Endothelial cell (in vitro differentiated cells): ENCODE data around the gene ENPP5. TPM values are rescaled to one million over a fixed set of nuclear protein-coding genes. Genes with fewer than 3 reads are reported as not detected.
A peak's percentile ranks its signal among the peaks of the same experiment; 100 is the strongest.

Experiments used
- DNase-seq: peaks from one replicate; pipeline ENCODE4 v3.0.0; 2021; ENCODE audit warnings: low spot score
- H3K27ac Mint-ChIP-seq: one replicate; pipeline ENCODE4 v1.8.0; 2021; ENCODE audit warnings: mixed read lengths, inconsistent platforms; ENCODE audit not compliant: unreplicated experiment
- H3K27me3 Mint-ChIP-seq: one replicate; pipeline ENCODE4 v1.8.0; 2021; ENCODE audit warnings: mild to moderate bottlenecking, moderate library complexity, mixed read lengths, inconsistent platforms; ENCODE audit not compliant: unreplicated experiment
- H3K36me3 Mint-ChIP-seq: one replicate; pipeline ENCODE4 v1.8.0; 2021; ENCODE audit warnings: mild to moderate bottlenecking, low read depth, mixed read lengths, inconsistent platforms; ENCODE audit not compliant: unreplicated experiment
- H3K4me1 Mint-ChIP-seq: one replicate; pipeline ENCODE4 v1.8.0; 2021; ENCODE audit warnings: mild to moderate bottlenecking, mixed read lengths, inconsistent platforms; ENCODE audit not compliant: unreplicated experiment
- H3K4me3 Mint-ChIP-seq: one replicate; pipeline ENCODE4 v1.8.0; 2021; ENCODE audit warnings: mild to moderate bottlenecking, mixed read lengths, inconsistent platforms; ENCODE audit not compliant: unreplicated experiment
- H3K9me3 Mint-ChIP-seq: one replicate; pipeline ENCODE4 v1.8.0; 2021; ENCODE audit warnings: mixed read lengths, inconsistent platforms; ENCODE audit not compliant: unreplicated experiment
- CTCF ChIP-seq: fragments of 200-600 bp; sonication (generic); IDR thresholded peaks from one replicate; pipeline ENCODE4 v1.5.0; 2021; ENCODE audit warnings: antibody characterized with exemption; ENCODE audit not compliant: unreplicated experiment
- long read RNA-seq: library from polyadenylated mRNA; unstranded; transcript quantifications from one replicate; pipeline ENCODE4 v2.0.0, GENCODE V29; 2020; ENCODE audit not compliant: unreplicated experiment
- total RNA-seq: library from RNA; stranded (reverse); fragmentation: NEBNext Ultra II Directional; extraction: Animal tissue kit (Norgen Biotek cat#: 25700); gene quantifications from one replicate; pipeline ENCODE4 v1.2.1, GENCODE V29; 2021; ENCODE audit not compliant: unreplicated experiment

The ENPP5 gene
- total RNA-seq, result 4.8 TPM
- long read RNA-seq, partial matches to known transcripts, result 1 of 5 reads
- long read RNA-seq, other reads (novel, unspliced or antisense), result 1 of 5 reads

GRCh38 chr6:46170357-46171289 is at the start of gene ENPP5:
Gene ENPP5 (minus strand): TSS chr6:46170980. CDS start chr6:46168262, 2,718 bp downstream.
- peak; percentile 83 for DNase-seq
- no peak for TF ChIP-seq CTCF
- Mint-ChIP-seq H3K27me3 (no peaks in the 10 kb centered on the region), H3K36me3 (no peaks in the 10 kb centered on the region), H3K9me3 (no peaks in the 10 kb centered on the region), H3K4me3 (peak within 1 kb of the TSS; percentile 98), H3K27ac (peak within 1 kb of the TSS; percentile 36), H3K4me1 (peaks cover 3% of the 10 kb centered on the region)

GRCh38 chr6:46219661-46220060 is 48.9 kb upstream of the ENPP5 start:
- H3K9me3 Mint-ChIP-seq, result no peaks in the 10 kb centered on the region
- no peaks in the 10 kb centered on the region for H3K27me3 Mint-ChIP-seq
- H3K4me3 Mint-ChIP-seq, result no peak overlapping the region
- no peak for TF ChIP-seq CTCF
- H3K4me1 Mint-ChIP-seq, result no peaks in the 10 kb centered on the region
- no peaks in the 10 kb centered on the region for H3K36me3 Mint-ChIP-seq
- no peak for DNase-seq
- no peak overlapping the region for H3K27ac Mint-ChIP-seq

GRCh38 chr6:46218457-46218856 is 47.7 kb upstream of the ENPP5 start:
- H3K4me1 Mint-ChIP-seq, result no peaks in the 10 kb centered on the region

GRCh38 chr6:46217671-46218131 is 46.9 kb upstream of the ENPP5 start:
- TF ChIP-seq CTCF, result no peak
- no peaks in the 10 kb centered on the region for H3K4me1 Mint-ChIP-seq
- no peak overlapping the region for H3K4me3 Mint-ChIP-seq
- H3K27ac Mint-ChIP-seq, result no peak overlapping the region
- no peak for DNase-seq
- H3K9me3 Mint-ChIP-seq, result no peaks in the 10 kb centered on the region
- no peaks in the 10 kb centered on the region for H3K27me3 Mint-ChIP-seq
- H3K36me3 Mint-ChIP-seq, result no peaks in the 10 kb centered on the region

More at GRCh38 chr6:46218457-46218856, 47.7 kb upstream of the ENPP5 start:
- Mint-ChIP-seq H3K27me3 (no peaks in the 10 kb centered on the region), H3K9me3 (no peaks in the 10 kb centered on the region), H3K4me3 (no peak overlapping the region), H3K36me3 (no peaks in the 10 kb centered on the region), H3K27ac (no peak overlapping the region)
- no peak for DNase-seq
- no peak for TF ChIP-seq CTCF

GRCh38 chr6:46216879-46217278 is 46.1 kb upstream of the ENPP5 start:
- TF ChIP-seq CTCF, result no peak
- Mint-ChIP-seq H3K4me1 (no peaks in the 10 kb centered on the region), H3K27ac (no peak overlapping the region), H3K4me3 (no peak overlapping the region), H3K27me3 (no peaks in the 10 kb centered on the region), H3K36me3 (no peaks in the 10 kb centered on the region), H3K9me3 (no peaks in the 10 kb centered on the region)
- DNase-seq, result no peak
